KG1 (cell line): ENCODE results near the gene MTMR3.
"Not testable (repeated sequence)": the region's sequence is repeated elsewhere in the genome, so short reads cannot be mapped to it uniquely, and the experiment has no call there.

Experiments used
- DNase-seq: peaks from one replicate; lab custom pipeline; 2025; lab: John Stamatoyannopoulos, UW

MTMR3 gene

DNA sequence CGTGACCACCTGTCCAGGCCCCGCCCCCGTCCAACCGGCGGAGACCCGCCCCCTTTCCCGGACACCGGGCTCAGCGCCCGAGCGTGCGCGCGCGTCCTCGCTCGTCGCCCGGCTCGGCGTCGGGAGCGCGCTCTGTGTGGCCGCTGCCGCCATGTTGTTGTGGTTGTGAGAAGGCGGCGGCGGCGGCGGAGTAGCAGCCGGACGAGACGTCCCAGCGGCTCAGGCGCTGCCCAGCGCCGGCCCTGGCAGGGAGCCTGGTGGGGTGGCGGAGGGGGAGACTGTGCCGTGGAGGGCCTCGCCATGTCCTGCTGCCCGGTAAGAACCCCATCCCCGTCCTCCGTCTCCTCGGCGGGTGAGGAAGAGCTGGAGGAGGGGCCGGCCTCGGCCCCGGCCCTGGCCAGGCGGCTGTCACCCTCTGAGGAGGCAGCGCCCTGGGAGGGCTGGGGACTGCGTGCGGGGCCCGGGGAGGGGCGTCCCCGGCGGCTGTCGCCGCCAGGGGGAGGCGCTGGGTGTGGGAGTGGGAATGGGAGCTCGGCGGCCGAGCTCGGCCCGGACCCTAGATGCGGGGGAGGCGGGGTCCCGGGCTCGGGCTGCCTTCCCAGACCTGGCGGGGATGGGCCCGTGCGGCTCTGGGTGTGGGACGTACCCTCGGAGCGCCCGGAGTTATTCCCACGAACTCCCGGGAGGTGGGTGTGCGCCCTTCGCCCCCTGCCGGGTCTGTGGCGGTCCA is at the start of gene MTMR3:
Gene MTMR3 (plus strand): TSS at position 130 of the 730 bp plus-strand sequence. CDS start 87,886 bp downstream, outside the sequence.
- peak; percentile 78 for DNase-seq

DNA sequence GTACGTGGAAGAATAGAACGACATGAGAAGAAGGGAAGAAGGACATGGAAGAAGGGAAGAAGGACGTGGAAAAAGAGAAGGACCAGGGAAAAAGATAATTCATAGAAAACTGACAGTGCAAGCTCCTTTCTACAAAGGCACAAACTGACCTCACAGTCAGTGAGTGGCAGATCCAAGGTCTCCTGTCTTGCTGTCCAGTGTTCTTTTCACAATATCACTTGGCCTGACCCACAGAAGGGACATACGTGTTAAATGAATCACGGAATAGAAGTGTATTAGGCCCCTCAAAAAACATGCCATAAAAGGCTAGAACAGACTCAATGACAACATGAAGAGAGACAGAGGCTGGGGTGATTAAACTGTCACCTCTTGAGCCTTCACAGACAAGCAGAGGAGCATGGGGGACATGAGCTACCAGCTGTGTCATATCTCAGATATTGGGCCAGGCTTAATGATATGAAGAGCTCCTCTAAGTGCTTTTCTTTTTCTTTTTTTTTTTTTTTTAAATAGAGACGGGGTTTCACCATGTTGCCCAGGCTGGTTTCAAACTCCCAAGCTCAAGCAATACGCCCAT is 49.5 kb upstream of the MTMR3 start:
- DNase-seq = no peak

DNA sequence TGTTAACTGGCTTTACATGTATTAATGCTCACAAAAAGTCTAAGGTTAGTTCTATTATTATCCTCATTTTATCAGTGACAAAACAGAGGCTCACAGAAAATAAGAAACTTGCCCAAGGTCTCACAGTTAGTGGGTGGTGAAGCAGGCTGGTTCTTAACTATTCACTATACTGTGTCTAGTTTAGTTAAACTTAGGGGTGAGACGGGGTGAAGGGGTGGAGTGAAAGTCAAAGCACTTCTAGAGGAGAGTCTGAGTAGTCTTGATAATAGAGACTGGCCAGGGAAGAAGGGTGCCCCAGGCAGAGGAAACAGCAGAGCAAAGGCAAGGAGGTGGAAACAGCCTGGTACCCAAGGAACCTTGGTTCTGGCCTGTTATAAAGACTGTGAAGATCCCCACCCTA is 48.9 kb upstream of the MTMR3 start:
- DNase-seq = no peak

DNA sequence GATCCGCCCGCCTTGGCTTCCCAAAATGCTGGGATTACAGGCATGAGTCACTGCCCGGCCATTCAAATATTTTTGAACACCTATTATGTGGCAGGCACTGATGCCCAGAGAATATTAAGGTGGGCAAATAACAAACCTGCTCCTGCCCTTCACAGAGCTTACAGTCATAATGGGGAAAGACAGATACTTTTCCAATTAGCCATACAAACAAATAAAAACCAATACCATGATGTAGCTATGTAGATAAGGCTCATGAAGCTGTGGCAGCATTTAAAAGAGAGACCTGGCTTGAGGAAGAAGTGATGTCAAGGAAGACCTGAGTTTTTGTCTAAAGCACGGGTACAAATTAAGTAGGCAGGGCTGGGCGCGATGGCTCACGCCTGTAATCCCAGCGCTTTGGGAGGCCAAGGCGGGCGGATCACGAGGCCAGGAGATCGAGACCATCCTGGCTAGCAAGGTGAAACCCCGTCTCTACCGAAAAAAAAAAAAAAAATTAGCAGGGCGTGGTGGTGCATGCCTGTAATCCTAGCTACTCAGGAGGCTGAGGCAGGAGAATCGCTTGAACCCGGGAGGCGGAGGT is 46.1 kb upstream of the MTMR3 start:
- not testable (repeated sequence) for DNase-seq

DNA sequence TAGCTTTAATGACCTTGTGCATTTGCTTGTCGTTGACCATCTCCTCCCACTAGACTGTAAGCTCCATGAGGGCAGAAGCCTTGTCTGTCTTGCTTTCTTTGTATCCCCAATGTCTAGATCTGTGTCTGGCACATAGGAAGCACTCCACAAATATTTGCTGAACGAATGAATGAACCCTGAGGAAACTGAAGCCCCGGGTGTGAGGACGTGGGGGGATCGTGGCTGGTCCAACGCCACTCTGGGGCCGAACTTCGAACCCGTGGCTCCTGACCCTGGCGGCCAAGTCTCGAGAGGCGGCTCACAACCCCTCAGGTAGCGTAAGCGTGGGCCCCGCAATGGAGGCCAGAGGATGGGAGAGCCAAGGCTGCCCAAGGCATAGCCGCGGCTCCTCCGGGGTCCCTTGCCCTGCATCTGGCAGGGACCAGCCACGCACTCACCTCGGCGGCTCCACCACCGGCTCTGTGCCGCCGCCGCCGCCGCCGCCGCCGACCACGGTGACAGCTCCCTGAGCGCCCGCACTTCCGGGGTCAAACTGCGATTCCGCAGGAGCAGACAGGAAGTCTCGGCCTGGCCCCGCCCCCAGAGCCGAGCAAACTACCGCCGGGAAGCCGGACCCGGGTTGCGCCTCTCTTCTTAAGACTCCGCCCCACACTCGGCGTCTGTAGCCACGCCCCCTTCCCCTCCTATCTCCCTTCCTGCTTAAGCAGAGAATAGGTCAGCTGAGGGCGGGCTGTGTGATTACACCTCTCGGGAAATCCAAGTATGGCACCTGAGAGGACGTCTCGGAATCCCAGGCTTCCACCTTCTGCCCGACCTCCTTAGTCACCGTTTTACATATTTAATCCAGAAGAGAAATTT is 45.0 kb upstream of the MTMR3 start, which contains the start of gene ASCC2:
Gene ASCC2 (minus strand): TSS at position 534 of the 858 bp plus-strand sequence. CDS start 5,949 bp downstream, outside the sequence.
- peak; percentile 98 for DNase-seq

DNA sequence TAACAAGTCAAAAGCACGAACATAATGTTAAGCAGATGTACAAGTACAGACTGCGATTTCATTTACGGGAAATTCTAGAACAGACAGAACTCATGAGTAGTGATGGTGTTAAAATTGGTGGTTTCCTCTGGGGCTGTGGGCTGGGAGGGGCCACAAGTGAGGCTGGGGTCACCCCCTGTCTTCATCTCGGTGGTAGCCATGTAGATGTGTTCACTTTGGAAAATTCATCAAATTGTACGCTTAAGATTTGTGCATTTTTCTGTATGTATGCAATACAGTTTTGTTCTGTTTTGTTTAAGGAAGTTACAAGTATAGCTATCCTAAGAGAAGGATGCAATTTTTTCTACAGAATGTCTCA is 44.4 kb upstream of the MTMR3 start:
- no peak for DNase-seq

DNA sequence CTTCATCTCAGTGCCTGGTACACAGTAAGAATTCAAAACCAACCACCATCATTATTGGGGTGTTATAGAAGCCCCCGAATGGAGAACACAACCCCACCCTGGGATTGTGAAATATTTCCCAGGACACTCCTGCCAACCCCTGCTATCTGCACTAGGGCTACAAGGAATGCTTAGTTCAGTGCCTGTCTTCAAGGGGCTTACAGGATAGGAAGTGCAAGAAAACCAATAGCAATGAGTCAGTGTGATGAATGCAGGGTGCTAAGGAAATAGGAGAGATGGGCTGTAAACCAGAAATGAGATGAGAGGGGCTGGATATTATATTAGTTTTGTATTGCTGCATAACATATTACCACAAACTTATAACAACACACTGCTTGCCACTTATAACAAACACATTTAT is 43.9 kb upstream of the MTMR3 start:
- DNase-seq = no peak

DNA sequence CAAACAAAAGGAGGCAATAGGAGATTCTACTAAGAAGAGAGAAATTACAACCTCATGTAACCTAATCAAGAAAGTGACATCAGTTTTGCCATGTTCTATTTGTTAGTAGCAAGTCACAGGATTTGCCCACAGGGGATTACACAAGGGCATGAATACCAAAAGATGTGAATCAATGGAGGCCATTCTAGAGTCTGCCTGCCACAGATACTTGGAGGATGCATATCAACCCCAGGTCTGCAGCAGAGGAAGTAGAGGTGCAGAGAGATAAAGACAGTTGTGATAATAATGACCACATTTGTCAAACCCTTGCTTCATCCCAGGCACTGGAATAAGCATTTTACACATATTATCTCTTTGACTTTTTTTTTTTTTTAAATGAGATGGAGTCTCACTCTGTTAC is 42.5 kb upstream of the MTMR3 start:
- no peak for DNase-seq

DNA sequence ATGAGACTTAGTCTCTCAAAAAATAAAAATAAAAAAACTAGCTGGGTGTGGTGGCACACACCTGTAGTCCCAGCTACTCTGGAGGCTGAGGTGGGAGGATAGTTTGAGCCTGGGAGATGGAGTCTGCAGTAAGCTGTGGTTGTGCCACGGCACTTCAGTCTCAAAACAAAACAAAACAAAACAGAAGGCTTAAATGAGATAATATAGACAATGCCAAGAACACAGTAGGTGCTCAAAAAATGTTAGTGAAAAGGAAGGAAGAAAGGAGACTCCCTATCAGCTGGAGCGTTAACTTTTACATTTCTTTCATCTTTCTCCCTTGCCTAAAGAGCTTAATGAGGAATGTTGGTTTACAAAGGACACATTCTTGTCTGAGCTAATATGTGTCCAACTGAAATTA is 40.8 kb upstream of the MTMR3 start:
- no peak for DNase-seq

DNA sequence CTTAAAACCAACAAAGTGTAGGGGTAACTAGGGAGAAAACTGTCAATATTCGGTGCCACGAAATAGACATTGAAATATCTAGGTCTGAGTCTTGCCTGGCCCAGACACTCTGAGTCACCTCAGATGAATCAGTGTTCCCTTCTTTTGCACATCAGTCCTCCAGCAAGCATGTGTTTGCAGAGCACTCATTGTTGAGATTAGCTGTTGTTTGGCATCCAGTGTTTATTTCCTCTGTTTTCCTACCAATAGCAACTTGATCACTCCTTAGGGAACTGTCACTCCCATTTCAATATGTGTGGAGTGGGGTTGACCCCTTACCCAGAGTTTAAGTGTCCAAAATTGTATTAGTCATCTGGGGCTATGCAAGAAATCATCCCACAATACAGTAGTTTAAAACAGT is 40.2 kb upstream of the MTMR3 start:
- no peak for DNase-seq

DNA sequence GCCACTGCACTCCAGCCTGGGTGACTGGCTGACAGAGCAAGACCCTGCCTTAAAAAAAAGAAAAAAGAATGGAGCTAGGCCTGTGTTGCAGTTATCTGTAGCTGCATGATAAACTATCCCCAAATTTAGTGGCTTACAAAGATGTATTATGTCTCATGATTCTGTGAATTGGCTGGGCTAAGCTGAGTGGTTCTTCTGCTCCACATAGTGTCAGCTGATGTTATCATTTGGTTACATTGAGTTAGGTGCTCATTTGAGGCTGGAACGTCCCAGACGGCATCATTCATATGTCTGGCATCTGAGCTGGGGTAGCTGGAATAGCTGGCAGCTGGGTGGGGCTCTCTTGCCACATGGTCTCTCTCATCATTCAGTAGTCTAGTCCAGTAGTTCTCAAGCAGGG is 36.7 kb upstream of the MTMR3 start:
- DNase-seq = no peak

DNA sequence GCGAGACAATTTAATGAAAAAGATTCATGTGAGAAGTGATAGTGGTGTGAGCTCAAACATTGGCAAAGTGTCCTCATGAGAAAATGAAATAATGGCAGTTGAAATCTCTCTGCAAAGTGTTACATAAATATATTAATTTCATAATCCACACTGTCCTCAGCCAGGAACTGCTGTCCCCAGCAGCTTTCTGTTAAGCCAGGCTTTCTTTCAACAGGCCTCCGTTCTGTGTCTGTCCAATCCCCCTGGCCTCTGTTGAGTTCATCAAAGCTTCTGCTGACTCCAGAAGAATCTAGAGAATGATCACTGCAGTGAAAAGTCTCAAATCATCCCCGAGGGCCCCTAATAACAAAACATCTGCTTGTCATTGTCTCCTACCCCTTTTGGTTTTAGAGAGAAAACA is 34.9 kb upstream of the MTMR3 start:
- no peak for DNase-seq

DNA sequence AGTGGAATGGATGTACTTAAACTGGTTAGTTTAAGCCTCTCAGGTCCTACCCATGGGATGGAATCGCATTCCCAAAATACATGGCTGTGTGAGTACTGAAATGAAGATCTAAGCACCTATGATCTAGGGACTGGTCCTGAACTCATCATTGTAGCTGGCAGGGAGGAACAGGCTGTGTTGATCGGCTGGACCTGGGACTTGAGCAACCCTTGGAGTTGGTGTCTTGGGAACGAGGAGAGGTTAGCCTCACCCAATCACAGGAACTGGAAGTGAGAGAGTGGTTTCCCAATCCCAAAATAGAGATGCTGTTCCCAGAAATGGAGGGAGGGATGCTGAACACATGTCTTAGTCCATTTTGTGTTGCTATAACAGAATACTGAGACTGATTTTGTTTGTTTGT is 28.5 kb upstream of the MTMR3 start:
- no peak for DNase-seq

DNA sequence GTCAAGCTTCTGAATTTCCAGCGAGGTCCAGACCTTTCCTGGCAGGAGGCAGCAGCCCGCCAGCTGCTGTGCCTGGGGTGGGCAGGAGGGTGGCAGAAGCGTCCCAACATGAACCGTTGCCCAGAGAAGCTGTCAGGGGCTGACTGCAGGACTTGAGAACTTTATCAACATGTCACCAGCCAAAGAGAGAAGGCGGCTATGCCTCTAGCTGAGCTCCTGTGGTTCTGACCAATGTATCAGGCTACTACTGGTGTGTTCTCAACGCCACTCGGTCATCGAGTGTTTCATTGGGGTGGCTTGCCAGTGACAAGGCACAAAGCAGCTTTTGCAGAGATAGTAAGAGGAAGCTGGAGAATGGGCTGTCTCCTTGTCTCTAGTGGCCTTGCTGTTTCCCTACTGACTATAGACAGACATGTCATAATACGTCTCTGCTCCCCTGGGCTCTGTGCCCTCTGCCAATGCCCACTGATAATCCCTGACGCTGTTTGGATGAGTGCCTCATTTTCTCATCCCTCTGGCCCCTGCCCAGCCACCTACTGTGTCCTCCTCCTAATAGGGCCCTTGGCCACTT is 27.3 kb upstream of the MTMR3 start:
- no peak for DNase-seq

DNA sequence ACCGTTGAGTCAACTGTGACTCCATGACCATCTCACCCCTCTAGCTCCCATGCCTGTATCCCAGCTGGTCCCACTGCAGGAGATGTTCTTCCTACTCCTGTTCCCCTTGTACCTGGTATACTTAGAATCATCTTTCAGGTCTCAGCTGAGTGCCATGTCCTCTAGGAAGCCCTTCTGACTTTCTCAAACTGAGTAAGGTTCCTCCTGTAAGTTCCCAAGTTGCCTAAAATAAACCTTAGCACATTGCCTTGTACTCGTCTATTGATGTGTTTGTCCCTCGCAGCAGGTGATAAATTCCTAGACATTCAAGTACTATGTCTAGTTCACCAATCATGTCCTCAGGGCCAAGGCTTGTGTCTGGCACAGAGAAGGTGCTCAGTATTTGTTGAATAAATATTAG is 26.5 kb upstream of the MTMR3 start:
- DNase-seq = no peak

DNA sequence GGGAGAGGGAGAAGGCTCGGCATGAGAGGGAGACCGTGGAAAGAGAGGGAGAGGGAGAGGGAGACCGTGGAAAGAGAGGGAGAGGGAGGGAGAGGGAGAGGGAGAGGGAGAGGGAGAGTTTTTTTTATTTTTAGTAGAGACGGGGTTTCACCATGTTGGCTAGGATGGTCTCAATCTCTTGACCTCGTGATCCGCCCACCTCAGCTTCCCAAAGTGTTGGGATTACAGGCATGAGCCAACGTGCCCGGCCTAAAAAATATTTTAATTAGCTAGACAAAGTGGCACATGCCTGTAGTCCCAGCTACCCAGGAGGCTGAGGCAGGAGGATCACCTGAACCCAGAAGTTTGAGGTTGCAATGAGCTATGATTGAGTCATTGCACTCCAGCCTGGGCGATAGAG is 23.9 kb upstream of the MTMR3 start:
- DNase-seq = not testable (repeated sequence)

DNA sequence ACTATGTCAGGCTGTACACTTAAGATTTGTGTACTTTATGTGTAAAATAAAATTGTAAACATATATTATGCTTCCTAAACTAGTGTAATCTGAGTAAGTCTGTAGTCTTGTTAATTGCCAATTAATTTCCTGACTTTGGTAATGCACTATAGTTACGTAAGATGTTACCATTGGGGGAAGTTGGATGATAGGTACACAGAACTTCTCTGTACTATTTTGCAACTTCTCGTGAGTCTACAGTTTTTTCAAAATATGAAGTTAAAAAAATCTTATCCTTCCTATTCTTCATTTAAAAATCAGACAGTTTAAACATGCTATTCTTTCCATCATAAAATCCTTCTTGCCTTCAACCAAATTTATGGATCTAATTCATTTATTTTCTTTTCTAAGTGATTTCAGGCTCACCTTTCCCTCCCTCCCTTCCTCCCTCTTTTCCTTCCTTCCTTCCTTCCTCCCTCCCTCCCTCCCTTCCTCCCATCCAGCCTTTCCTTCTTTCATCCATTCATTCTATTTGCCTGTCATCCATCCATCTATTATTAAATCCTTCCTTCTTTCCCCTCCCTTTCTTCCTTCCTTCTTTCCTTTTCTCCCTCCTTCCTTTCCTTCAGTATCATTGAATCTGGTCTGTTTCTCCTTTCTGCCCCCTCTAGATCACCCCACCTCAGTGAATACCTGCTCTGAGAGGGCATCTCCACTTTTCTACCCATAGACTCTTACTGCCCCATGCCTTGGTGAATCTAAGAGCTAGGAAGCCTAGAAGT is 22.8 kb upstream of the MTMR3 start:
- no peak for DNase-seq

DNA sequence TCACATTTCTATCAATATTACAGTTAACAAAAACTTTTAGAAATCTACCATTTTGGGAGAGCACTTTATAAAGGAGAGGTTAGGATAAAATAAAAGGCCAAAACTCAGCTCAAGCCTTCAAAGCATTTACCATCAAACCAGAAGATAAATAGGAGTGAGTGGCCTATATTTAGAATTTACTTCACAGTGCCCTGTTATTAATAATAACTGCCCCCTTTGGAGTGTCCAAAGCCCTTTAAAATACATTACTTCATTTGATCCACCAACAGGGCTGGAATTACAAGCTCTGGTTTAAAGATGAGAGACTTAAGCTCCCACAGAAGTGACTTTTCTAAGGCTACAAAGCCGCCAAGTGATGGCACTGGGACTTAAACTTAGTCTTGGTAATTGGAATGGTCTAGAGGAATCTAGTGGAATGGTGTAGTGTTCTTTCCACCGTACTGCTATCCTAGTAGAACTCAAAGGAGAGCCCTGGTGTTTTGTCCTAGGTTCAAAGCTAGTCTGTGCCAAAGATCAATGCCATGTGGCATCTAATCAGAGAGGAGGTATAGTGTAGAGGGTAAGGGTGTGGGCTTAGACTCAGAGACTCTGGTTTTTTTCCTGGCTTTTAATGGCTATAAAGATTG is 21.2 kb upstream of the MTMR3 start:
- DNase-seq = no peak

DNA sequence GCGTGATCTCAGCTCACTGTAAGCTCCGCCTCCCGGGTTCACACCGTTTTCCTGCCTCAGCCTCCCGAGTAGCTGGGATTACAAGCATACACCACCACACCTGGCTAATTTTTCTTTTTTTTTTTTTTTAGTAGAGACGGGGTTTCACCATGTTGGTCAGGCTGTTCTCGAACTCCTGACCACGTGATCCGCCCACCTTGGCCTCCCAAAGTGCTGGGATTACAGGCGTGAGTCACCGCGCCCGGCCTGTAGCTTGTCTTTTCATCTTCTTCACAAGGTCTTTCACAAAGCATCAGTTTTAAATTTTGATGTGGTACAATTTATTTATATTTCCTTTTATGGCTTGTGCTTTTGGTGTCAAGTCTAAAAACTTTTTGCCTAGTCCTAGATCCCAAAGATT is 17.4 kb upstream of the MTMR3 start:
- not testable (repeated sequence) for DNase-seq

DNA sequence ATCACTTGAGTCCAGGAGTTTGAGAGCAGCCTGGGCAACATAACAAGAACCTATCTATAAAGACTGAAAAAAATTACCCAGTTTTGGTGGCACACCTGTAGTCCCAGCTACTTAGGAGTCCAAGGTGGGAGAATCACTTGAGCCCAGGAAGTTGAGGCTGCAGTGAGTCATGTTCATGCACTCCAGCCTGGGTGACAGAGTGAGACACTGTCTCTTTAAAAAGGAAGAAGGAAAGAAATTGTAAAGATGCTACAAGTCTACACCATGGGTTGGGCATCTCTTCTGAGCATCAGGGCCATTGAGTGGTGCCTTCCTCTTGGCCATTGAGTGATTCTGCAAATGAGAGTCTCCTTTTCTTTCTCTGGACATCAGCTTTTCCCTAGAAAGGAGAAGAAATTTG is 15.7 kb upstream of the MTMR3 start:
- DNase-seq = no peak

DNA sequence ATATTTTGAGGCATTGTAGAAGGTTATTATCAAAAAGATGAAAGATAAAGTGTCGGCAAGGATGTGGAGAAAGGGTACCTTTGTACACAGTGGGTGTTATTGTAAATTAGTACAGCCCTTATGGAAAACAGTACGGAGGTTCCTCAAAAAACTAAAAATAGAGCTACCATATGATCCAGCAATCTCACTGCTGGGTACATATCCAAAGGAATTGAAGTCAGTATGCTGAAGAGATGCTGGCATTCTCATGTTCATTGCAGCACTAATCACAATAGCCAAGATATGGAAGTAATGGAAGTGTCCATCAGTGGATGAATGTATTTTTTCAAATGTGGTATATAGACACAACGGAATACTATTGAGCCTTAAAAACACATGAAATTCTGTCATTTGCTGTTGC is 15.1 kb upstream of the MTMR3 start:
- no peak for DNase-seq
